PC-9 (cell line): ENCODE measurements around the gene OSMR. TPM values are rescaled to one million over a fixed set of nuclear protein-coding genes. Genes with fewer than 3 reads are reported as not detected.

ENCODE experiments used
- BruUV-seq: library from RNA; stranded (reverse); fragments of 400-500 nt; replicated peaks from 2 replicates; lab custom pipeline; 2021; lab: Mats Ljungman, UMichigan
- CTCF ChIA-PET: fragments of 300-600 bp; sonication (Branson Sonifier 250); formaldehyde crosslinking; loops from one replicate; lab custom pipeline; 2022; ENCODE audit warnings: antibody characterized with exemption; lab: Charles Lee
- POLR2A ChIA-PET: fragments of 300-600 bp; sonication (Branson Sonifier 250); formaldehyde crosslinking; loops from one replicate; lab custom pipeline; 2022; ENCODE audit warnings: antibody characterized with exemption; ENCODE audit not compliant: unreplicated experiment; lab: Charles Lee
- DNase-seq, 2 experiments: peaks; one replicate each; pipeline versions ENCODE4 v3.0.0 to v3.0.0-alpha.2; 2015 to 2022; ENCODE audit warnings: mixed read lengths in 1 of 2
- H2AFZ ChIP-seq: fragments of 200-600 bp; sonication (generic); 2 replicates; pipeline ENCODE4 v1.8.1; 2017; ENCODE audit warnings: antibody characterized with exemption
- H3F3A ChIP-seq: fragments of 200-600 bp; sonication (generic); 2 replicates; pipeline ENCODE4 v1.8.1; 2017; ENCODE audit warnings: antibody characterized with exemption, mild to moderate bottlenecking, low read depth; ENCODE audit not compliant: insufficient read depth
- H3K27ac ChIP-seq: fragments of 200-600 bp; sonication (generic); 2 replicates; pipeline ENCODE4 v1.6.1; 2016; ENCODE audit warnings: mixed run types
- H3K27me3 ChIP-seq: fragments of 200-600 bp; sonication (generic); 2 replicates; pipeline ENCODE4 v1.6.1; 2016; ENCODE audit warnings: low read depth, mixed run types; ENCODE audit not compliant: insufficient read depth
- H3K36me3 ChIP-seq: fragments of 200-600 bp; sonication (generic); 2 replicates; pipeline ENCODE4 v1.6.1; 2016; ENCODE audit warnings: low read depth, mixed run types
- H3K4me1 ChIP-seq: fragments of 200-600 bp; sonication (generic); replicated peaks from 2 replicates; pipeline ENCODE4 v1.6.1; 2016; ENCODE audit warnings: mixed run types; ENCODE audit not compliant: insufficient read depth
- H3K4me2 ChIP-seq: fragments of 200-600 bp; sonication (generic); 2 replicates; pipeline ENCODE4 v1.6.1; 2017; ENCODE audit warnings: mixed run types
- H3K4me3 ChIP-seq: fragments of 200-600 bp; sonication (generic); 2 replicates; pipeline ENCODE4 v1.6.1; 2016; ENCODE audit warnings: mixed run types
- H3K79me2 ChIP-seq: fragments of 200-600 bp; sonication (generic); 2 replicates; pipeline ENCODE4 v1.6.1; 2017; ENCODE audit warnings: low read depth, mixed run types
- H3K9me2 ChIP-seq: fragments of 200-600 bp; sonication (generic); 2 replicates; pipeline ENCODE4 v1.8.1; 2017; ENCODE audit warnings: mild to moderate bottlenecking; ENCODE audit not compliant: insufficient read depth
- H3K9me3 ChIP-seq: fragments of 200-600 bp; sonication (generic); 2 replicates; pipeline ENCODE4 v1.8.1; 2016; ENCODE audit warnings: low read depth; ENCODE audit not compliant: insufficient read depth
- H4K20me1 ChIP-seq: fragments of 200-600 bp; sonication (generic); 2 replicates; pipeline ENCODE4 v1.8.1; 2017; ENCODE audit not compliant: insufficient read depth
- EZH2 ChIP-seq: fragments of 200-600 bp; sonication (generic); IDR thresholded peaks from 2 replicates; pipeline ENCODE4 v1.8.0; 2017; ENCODE audit warnings: antibody characterized with exemption, low read depth
- intact Hi-C: fragments of 100-400 bp; cut with micrococcal nuclease; formaldehyde crosslinking; loops from one replicate; pipeline ENCODE4 v1.10.0; 2022; ENCODE audit not compliant: unreplicated experiment
- total RNA-seq: library from RNA; stranded (reverse); gene quantifications from 2 replicates; pipeline ENCODE4 v1.2.3, GENCODE V29; 2021
- TF ChIP-seq, protein P1 (sequence below): fragments of 200-600 bp; sonication (generic); conservative IDR thresholded peaks from 2 replicates; pipeline ENCODE4 v1.6.1; 2017; ENCODE audit warnings: mixed run types, antibody characterized with exemption, mild to moderate bottlenecking, moderate library complexity

The OSMR gene
- total RNA-seq, 1 experiment from 2014 or later: 65.4 TPM

DNA sequence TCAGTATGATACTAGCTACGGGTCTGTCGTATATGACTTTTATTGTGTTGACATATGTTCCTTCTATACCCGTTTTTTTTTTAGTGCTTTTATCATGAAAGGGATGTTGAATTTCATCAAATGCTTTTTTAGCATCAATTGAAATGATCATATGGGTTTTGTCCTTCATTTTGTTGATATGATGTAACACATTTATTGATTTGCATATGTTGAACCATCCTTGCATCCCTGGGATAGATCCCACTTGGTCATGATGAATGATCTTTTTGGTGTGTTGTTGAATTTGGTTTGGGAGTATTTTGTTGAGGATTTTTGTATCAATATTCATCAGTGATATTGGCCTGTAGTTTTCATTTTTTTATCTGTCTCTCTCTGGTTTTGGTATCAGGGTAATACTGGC lies 50.9 kb downstream of the OSMR start:
- no peaks in the 10 kb centered on the region for H4K20me1 ChIP-seq
- H3K4me1 ChIP-seq: no peaks in the 10 kb centered on the region
- no peak overlapping the region for H3K27ac ChIP-seq
- no peak overlapping the region for H3K4me3 ChIP-seq
- H3F3A ChIP-seq: no peaks in the 10 kb centered on the region
- H3K9me3 ChIP-seq: peaks cover 4% of the 10 kb centered on the region; the same call in 1 of the 2 replicates
- no peaks in the 10 kb centered on the region for H3K27me3 ChIP-seq
- ChIA-PET POLR2A (no interaction called here), CTCF (no interaction called here)
- intact Hi-C loops: no loop called here
- no peak overlapping the region for H3K4me2 ChIP-seq
- no peak for DNase-seq
- no peaks in the 10 kb centered on the region for H3K79me2 ChIP-seq
- no TSS peak for BruUV-seq
- TF ChIP-seq EZH2: no peak
- TF ChIP-seq, protein P1, sequence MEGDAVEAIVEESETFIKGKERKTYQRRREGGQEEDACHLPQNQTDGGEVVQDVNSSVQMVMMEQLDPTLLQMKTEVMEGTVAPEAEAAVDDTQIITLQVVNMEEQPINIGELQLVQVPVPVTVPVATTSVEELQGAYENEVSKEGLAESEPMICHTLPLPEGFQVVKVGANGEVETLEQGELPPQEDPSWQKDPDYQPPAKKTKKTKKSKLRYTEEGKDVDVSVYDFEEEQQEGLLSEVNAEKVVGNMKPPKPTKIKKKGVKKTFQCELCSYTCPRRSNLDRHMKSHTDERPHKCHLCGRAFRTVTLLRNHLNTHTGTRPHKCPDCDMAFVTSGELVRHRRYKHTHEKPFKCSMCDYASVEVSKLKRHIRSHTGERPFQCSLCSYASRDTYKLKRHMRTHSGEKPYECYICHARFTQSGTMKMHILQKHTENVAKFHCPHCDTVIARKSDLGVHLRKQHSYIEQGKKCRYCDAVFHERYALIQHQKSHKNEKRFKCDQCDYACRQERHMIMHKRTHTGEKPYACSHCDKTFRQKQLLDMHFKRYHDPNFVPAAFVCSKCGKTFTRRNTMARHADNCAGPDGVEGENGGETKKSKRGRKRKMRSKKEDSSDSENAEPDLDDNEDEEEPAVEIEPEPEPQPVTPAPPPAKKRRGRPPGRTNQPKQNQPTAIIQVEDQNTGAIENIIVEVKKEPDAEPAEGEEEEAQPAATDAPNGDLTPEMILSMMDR: no peak
- H3K9me2 ChIP-seq: no peaks in the 10 kb centered on the region
- peaks cover 13% of the 10 kb centered on the region; the same call in 1 of the 2 replicates for H3K36me3 ChIP-seq
- no peak overlapping the region for H2AFZ ChIP-seq

DNA sequence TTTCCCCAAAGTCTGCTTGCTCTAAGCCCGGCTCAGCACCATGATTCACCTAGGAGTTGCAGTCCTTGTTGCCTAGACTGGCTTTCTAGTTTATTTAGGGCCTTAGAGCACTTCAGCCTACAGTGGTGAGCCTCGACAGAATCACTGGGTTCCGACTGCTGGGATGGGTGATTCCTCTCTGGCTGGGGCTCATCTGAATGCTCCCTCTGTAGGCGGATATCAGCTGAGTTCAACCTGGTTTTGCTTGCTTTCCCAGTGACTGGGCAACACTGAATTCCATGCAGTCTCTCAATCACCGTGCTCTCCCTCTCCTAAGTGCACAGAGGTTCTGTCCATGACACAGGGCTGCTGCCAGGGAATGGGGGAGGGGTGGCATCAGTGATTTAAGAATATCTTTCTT lies 54.1 kb downstream of the OSMR start:
- no peaks in the 10 kb centered on the region for H3K27me3 ChIP-seq
- H3F3A ChIP-seq: no peaks in the 10 kb centered on the region
- no peak overlapping the region for H3K4me3 ChIP-seq
- H3K9me2 ChIP-seq: no peaks in the 10 kb centered on the region
- H3K9me3 ChIP-seq: peaks cover 4% of the 10 kb centered on the region; the same call in 1 of the 2 replicates
- POLR2A ChIA-PET: no interaction called here
- no peak for DNase-seq
- H3K4me2 ChIP-seq: no peak overlapping the region
- intact Hi-C loops: no loop called here
- no peak overlapping the region for H2AFZ ChIP-seq
- TF ChIP-seq, protein P1: no peak
- no peak for TF ChIP-seq EZH2
- no peaks in the 10 kb centered on the region for H4K20me1 ChIP-seq
- H3K27ac ChIP-seq: no peak overlapping the region
- no TSS peak for BruUV-seq
- no peaks in the 10 kb centered on the region for H3K79me2 ChIP-seq
- CTCF ChIA-PET: no interaction called here
- peaks cover 26% of the 10 kb centered on the region for H3K36me3 ChIP-seq
- H3K4me1 ChIP-seq: no peaks in the 10 kb centered on the region

DNA sequence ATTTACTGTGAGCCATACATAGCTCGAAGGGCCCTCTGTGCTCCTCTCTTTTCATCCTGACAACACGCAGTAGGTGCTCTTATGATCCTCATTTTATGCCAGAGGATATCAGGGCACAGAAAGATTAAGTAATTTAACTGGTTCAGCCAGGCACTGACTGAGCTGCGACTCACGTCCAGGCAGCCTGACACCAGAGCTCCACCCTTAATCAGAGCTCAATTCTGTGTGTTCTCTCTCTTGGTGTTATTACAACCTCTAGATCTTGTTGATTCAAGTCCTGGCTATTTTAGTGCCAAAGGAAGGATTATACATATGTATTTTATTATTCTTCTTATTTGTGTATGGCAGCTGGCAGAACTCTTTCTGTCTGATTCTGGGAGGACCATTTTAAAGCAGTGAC lies 59.7 kb downstream of the OSMR start:
- TF ChIP-seq, protein P1: no peak
- no peak for TF ChIP-seq EZH2
- no peak overlapping the region for H2AFZ ChIP-seq
- BruUV-seq: no TSS peak
- H3K4me1 ChIP-seq: no peaks in the 10 kb centered on the region
- H3F3A ChIP-seq: no peaks in the 10 kb centered on the region
- POLR2A ChIA-PET: no interaction called here
- intact Hi-C loops: no loop called here
- H3K27me3 ChIP-seq: no peaks in the 10 kb centered on the region
- peaks cover 69% of the 10 kb centered on the region for H3K36me3 ChIP-seq
- no peaks in the 10 kb centered on the region for H3K79me2 ChIP-seq
- no peaks in the 10 kb centered on the region for H4K20me1 ChIP-seq
- no peaks in the 10 kb centered on the region for H3K9me2 ChIP-seq
- peaks cover 20% of the 10 kb centered on the region for H3K9me3 ChIP-seq
- no peak overlapping the region for H3K27ac ChIP-seq
- CTCF ChIA-PET: no interaction called here
- H3K4me2 ChIP-seq: no peak overlapping the region
- no peak for DNase-seq
- H3K4me3 ChIP-seq: no peak overlapping the region
